ENCODE results near the gene GATAD2A. TPM values are rescaled to one million over a fixed set of nuclear protein-coding genes. Genes with fewer than 3 reads are reported as not detected.

GATAD2A gene
- total and polyA plus RNA-seq, 5 donors from 2014 or later = 8.1 to 134 (median 9.7) TPM

GRCh38 chr19:19508217-19508616 is 102.7 kb downstream of the GATAD2A start:
- Mint-ChIP-seq H3K4me1 (no peaks in the 10 kb centered on the region), H3K27me3 (no peaks in the 10 kb centered on the region), H3K9me3 (no peaks in the 10 kb centered on the region), H3K4me3 (peak overlapping the region in 1 of 4 donors; percentile 69), H3K36me3 (peaks cover 26% of the 10 kb centered on the region), H3K27ac (no peak overlapping the region)
- ATAC-seq (ENCODE audit: low read depth in 2 of 2) (no peak), DNase-seq (no peak)
- H3K4me1 ChIP-seq (ENCODE audit: control insufficient read depth, insufficient read depth, low read length, poor library complexity, severe bottlenecking) = no peaks in the 10 kb centered on the region
- H3K27ac ChIP-seq (ENCODE audit: insufficient read depth, low read length, poor library complexity, severe bottlenecking) = no peak overlapping the region
- H3K36me3 ChIP-seq (ENCODE audit: control insufficient read depth, insufficient read depth, low read length) = peaks cover 39% of the 10 kb centered on the region
- no peaks in the 10 kb centered on the region for H3K9me3 ChIP-seq (ENCODE audit: control insufficient read depth in 2 of 2, low read length in 2 of 2)
- H3K27me3 ChIP-seq (ENCODE audit: control insufficient read depth, insufficient read depth, low read length) = no peaks in the 10 kb centered on the region
- no peak overlapping the region for H3K4me3 ChIP-seq (ENCODE audit: low read depth, low read length)

GRCh38 chr19:19510432-19510831 is 105.0 kb downstream of the GATAD2A start:
- Mint-ChIP-seq H3K4me3 (peak overlapping the region in 1 of 4 donors; percentile 15), H3K27ac (no peak overlapping the region), H3K36me3 (peaks cover 13% of the 10 kb centered on the region)

GRCh38 chr19:19513682-19514081 is 108.2 kb downstream of the GATAD2A start:
- Histone ChIP-seq H3K27me3 (ENCODE audit: control insufficient read depth, insufficient read depth, low read length) (no peaks in the 10 kb centered on the region), H3K4me3 (ENCODE audit: low read depth, low read length) (no peak overlapping the region), H3K27ac (ENCODE audit: insufficient read depth, low read length, poor library complexity, severe bottlenecking) (no peak overlapping the region), H3K9me3 (ENCODE audit: control insufficient read depth in 2 of 2, low read length in 2 of 2) (no peaks in the 10 kb centered on the region), H3K36me3 (ENCODE audit: control insufficient read depth, insufficient read depth, low read length) (no peaks in the 10 kb centered on the region), H3K4me1 (ENCODE audit: control insufficient read depth, insufficient read depth, low read length, poor library complexity, severe bottlenecking) (peaks cover 24% of the 10 kb centered on the region)
- H3K4me3 Mint-ChIP-seq = peak overlapping the region in 3 of 4 donors; percentile 41 to 52 (median 52)
- DNase-seq (no peak), ATAC-seq (ENCODE audit: low read depth in 2 of 2) (no peak)
- no peaks in the 10 kb centered on the region for H3K9me3 Mint-ChIP-seq
- H3K27me3 Mint-ChIP-seq = no peaks in the 10 kb centered on the region
- H3K4me1 Mint-ChIP-seq = peaks cover 0 to 31% (median 13%) of the 10 kb centered on the region in 4 donors
- peak overlapping the region in 1 of 3 donors; percentile 63 for H3K27ac Mint-ChIP-seq
- H3K36me3 Mint-ChIP-seq = no peaks in the 10 kb centered on the region

More at GRCh38 chr19:19510432-19510831, 105.0 kb downstream of the GATAD2A start:
- Histone ChIP-seq H3K27ac (ENCODE audit: insufficient read depth, low read length, poor library complexity, severe bottlenecking) (no peak overlapping the region), H3K4me1 (ENCODE audit: control insufficient read depth, insufficient read depth, low read length, poor library complexity, severe bottlenecking) (peaks cover 4% of the 10 kb centered on the region), H3K4me3 (ENCODE audit: low read depth, low read length) (no peak overlapping the region), H3K9me3 (ENCODE audit: control insufficient read depth in 2 of 2, low read length in 2 of 2) (no peaks in the 10 kb centered on the region), H3K36me3 (ENCODE audit: control insufficient read depth, insufficient read depth, low read length) (peaks cover 17% of the 10 kb centered on the region), H3K27me3 (ENCODE audit: control insufficient read depth, insufficient read depth, low read length) (no peaks in the 10 kb centered on the region)
- ATAC-seq (ENCODE audit: low read depth in 2 of 2) = no peak
- H3K4me1 Mint-ChIP-seq = peaks cover 0 to 3% (median 0%) of the 10 kb centered on the region in 4 donors
- no peak for DNase-seq
- no peaks in the 10 kb centered on the region for H3K27me3 Mint-ChIP-seq
- no peaks in the 10 kb centered on the region for H3K9me3 Mint-ChIP-seq

GRCh38 chr19:19514215-19514657 is 108.8 kb downstream of the GATAD2A start:
- Mint-ChIP-seq H3K4me1 (peaks cover 0 to 33% (median 15%) of the 10 kb centered on the region in 4 donors), H3K36me3 (peaks cover 2% of the 10 kb centered on the region), H3K27ac (no peak overlapping the region), H3K9me3 (no peaks in the 10 kb centered on the region), H3K27me3 (no peaks in the 10 kb centered on the region), H3K4me3 (peak overlapping the region in 2 of 4 donors; percentile 56 to 62)
- no peaks in the 10 kb centered on the region for H3K9me3 ChIP-seq (ENCODE audit: control insufficient read depth in 2 of 2, low read length in 2 of 2)
- DNase-seq (no peak), ATAC-seq (ENCODE audit: low read depth in 2 of 2) (no peak)
- H3K4me1 ChIP-seq (ENCODE audit: control insufficient read depth, insufficient read depth, low read length, poor library complexity, severe bottlenecking) = peaks cover 24% of the 10 kb centered on the region
- H3K27me3 ChIP-seq (ENCODE audit: control insufficient read depth, insufficient read depth, low read length) = no peaks in the 10 kb centered on the region
- no peak overlapping the region for H3K27ac ChIP-seq (ENCODE audit: insufficient read depth, low read length, poor library complexity, severe bottlenecking)
- no peak overlapping the region for H3K4me3 ChIP-seq (ENCODE audit: low read depth, low read length)
- H3K36me3 ChIP-seq (ENCODE audit: control insufficient read depth, insufficient read depth, low read length) = peaks cover under 1% of the 10 kb centered on the region

GRCh38 chr19:19514881-19515641 is 109.6 kb downstream of the GATAD2A start, which contains the start of gene TSSK6:
TSS of gene TSSK6 (minus strand) at chr19:19515548. CDS start at chr19:19515427, 121 bp downstream.
- Histone ChIP-seq H3K4me1 (ENCODE audit: control insufficient read depth, insufficient read depth, low read length, poor library complexity, severe bottlenecking) (peaks cover 24% of the 10 kb centered on the region), H3K27me3 (ENCODE audit: control insufficient read depth, insufficient read depth, low read length) (no peaks in the 10 kb centered on the region), H3K36me3 (ENCODE audit: control insufficient read depth, insufficient read depth, low read length) (peaks cover 6% of the 10 kb centered on the region), H3K27ac (ENCODE audit: insufficient read depth, low read length, poor library complexity, severe bottlenecking) (peak within 1 kb of the TSS; percentile 84), H3K4me3 (ENCODE audit: low read depth, low read length) (peak within 1 kb of the TSS; percentile 94), H3K9me3 (ENCODE audit: control insufficient read depth in 2 of 2, low read length in 2 of 2) (no peaks in the 10 kb centered on the region)
- peak within 1 kb of the TSS; percentile 93 to 97 (median 95) for H3K27ac Mint-ChIP-seq
- H3K4me1 Mint-ChIP-seq = peaks cover 0 to 41% (median 19%) of the 10 kb centered on the region in 4 donors
- ATAC-seq (ENCODE audit: low read depth in 2 of 2) = no peak
- peaks cover 11% of the 10 kb centered on the region for H3K36me3 Mint-ChIP-seq
- no peaks in the 10 kb centered on the region for H3K27me3 Mint-ChIP-seq
- no peaks in the 10 kb centered on the region for H3K9me3 Mint-ChIP-seq
- DNase-seq = no peak
- peak within 1 kb of the TSS; percentile 95 to 98 (median 95) for H3K4me3 Mint-ChIP-seq

GRCh38 chr19:19515642-19516519 is 110.4 kb downstream of the GATAD2A start, which contains the start of gene NDUFA13:
TSS of gene NDUFA13 (plus strand) at chr19:19516225. CDS start at chr19:19516239, 14 bp downstream.
- Histone ChIP-seq H3K27ac (ENCODE audit: insufficient read depth, low read length, poor library complexity, severe bottlenecking) (peak within 1 kb of the TSS; percentile 84), H3K36me3 (ENCODE audit: control insufficient read depth, insufficient read depth, low read length) (peaks cover 10% of the 10 kb centered on the region), H3K4me3 (ENCODE audit: low read depth, low read length) (peak within 1 kb of the TSS; percentile 94), H3K9me3 (ENCODE audit: control insufficient read depth in 2 of 2, low read length in 2 of 2) (no peaks in the 10 kb centered on the region), H3K4me1 (ENCODE audit: control insufficient read depth, insufficient read depth, low read length, poor library complexity, severe bottlenecking) (peaks cover 26% of the 10 kb centered on the region), H3K27me3 (ENCODE audit: control insufficient read depth, insufficient read depth, low read length) (no peaks in the 10 kb centered on the region)
- Mint-ChIP-seq H3K27me3 (no peaks in the 10 kb centered on the region), H3K4me1 (peaks cover 0 to 49% (median 23%) of the 10 kb centered on the region in 4 donors), H3K9me3 (no peaks in the 10 kb centered on the region), H3K27ac (peak within 1 kb of the TSS; percentile 93 to 97 (median 95)), H3K4me3 (peak within 1 kb of the TSS; percentile 95 to 98 (median 95)), H3K36me3 (peaks cover 16% of the 10 kb centered on the region)
- ATAC-seq (ENCODE audit: low read depth in 2 of 2) = peak; percentile 88 to 90
- peak; percentile 89 to 95 (median 93) for DNase-seq

- H3K27me3 Mint-ChIP-seq = no peaks in the 10 kb centered on the region
- Histone ChIP-seq H3K9me3 (ENCODE audit: control insufficient read depth in 2 of 2, low read length in 2 of 2) (no peaks in the 10 kb centered on the region), H3K27me3 (ENCODE audit: control insufficient read depth, insufficient read depth, low read length) (no peaks in the 10 kb centered on the region), H3K4me3 (ENCODE audit: low read depth, low read length) (peak overlapping the region; percentile 26), H3K27ac (ENCODE audit: insufficient read depth, low read length, poor library complexity, severe bottlenecking) (no peak overlapping the region), H3K4me1 (ENCODE audit: control insufficient read depth, insufficient read depth, low read length, poor library complexity, severe bottlenecking) (peaks cover 26% of the 10 kb centered on the region), H3K36me3 (ENCODE audit: control insufficient read depth, insufficient read depth, low read length) (peaks cover 10% of the 10 kb centered on the region)
- H3K27ac Mint-ChIP-seq = no peak overlapping the region
- DNase-seq (no peak), ATAC-seq (ENCODE audit: low read depth in 2 of 2) (no peak)
- peak overlapping the region; percentile 95 to 98 (median 95) for H3K4me3 Mint-ChIP-seq
- peaks cover 19% of the 10 kb centered on the region for H3K36me3 Mint-ChIP-seq
- H3K4me1 Mint-ChIP-seq = peaks cover 0 to 53% (median 24%) of the 10 kb centered on the region in 4 donors
- no peaks in the 10 kb centered on the region for H3K9me3 Mint-ChIP-seq
These were observed 111.8 kb downstream of the GATAD2A start for GRCh38 chr19:19517235-19517619.
